Kidney epithelial cell (primary cell): ENCODE data around the gene RGP1. TPM values are rescaled to one million over a fixed set of nuclear protein-coding genes. Genes with fewer than 3 reads are reported as not detected.

Experiments used
- DNase-seq: peaks from one replicate; pipeline ENCODE4 v3.0.0-alpha.2; 2010; ENCODE audit warnings: low read depth
- H3K27me3 ChIP-seq: 2 replicates; pipeline ENCODE4 v1.6.0; 2011; ENCODE audit warnings: low read length; ENCODE audit not compliant: control insufficient read depth, insufficient read depth
- H3K36me3 ChIP-seq: 2 replicates; pipeline ENCODE4 v1.5.1; 2011; ENCODE audit warnings: low read length; ENCODE audit not compliant: control insufficient read depth, insufficient read depth
- H3K4me3 ChIP-seq: 2 replicates; pipeline ENCODE4 v1.5.1; 2011; ENCODE audit warnings: low read depth, mild to moderate bottlenecking, control low read depth, low read length
- CTCF ChIP-seq: IDR thresholded peaks from 2 replicates; pipeline ENCODE4 v1.5.1; 2011; ENCODE audit warnings: mild to moderate bottlenecking, moderate library complexity, low read length, control low read depth, inconsistent platforms; ENCODE audit not compliant: insufficient read depth, poor library complexity, severe bottlenecking
- total RNA-seq: library from RNA; depleted of rRNA; stranded (reverse); fragments of >200 nt; gene quantifications from 2 replicates; pipeline ENCODE4 v1.2.3, GENCODE V29; 2015

The RGP1 gene
- total RNA-seq, 1 donor from 2014 or later = 21.5 TPM

GRCh38 chr9:35797311-35798109 is 48.4 kb downstream of the RGP1 start:
- DNase-seq = no peak
- Histone ChIP-seq H3K36me3 (no peaks in the 10 kb centered on the region), H3K4me3 (no peak overlapping the region), H3K27me3 (no peaks in the 10 kb centered on the region)
- TF ChIP-seq CTCF = no peak

GRCh38 chr9:35798658-35799374 is 49.7 kb downstream of the RGP1 start:
- no peak for TF ChIP-seq CTCF
- peak; percentile 88 for DNase-seq
- no peaks in the 10 kb centered on the region for H3K36me3 ChIP-seq

GRCh38 chr9:35800530-35800929 is 51.4 kb downstream of the RGP1 start:
- Histone ChIP-seq H3K36me3 (no peaks in the 10 kb centered on the region), H3K4me3 (no peak overlapping the region), H3K27me3 (no peaks in the 10 kb centered on the region)
- no peak for DNase-seq
- TF ChIP-seq CTCF = no peak

More at GRCh38 chr9:35798658-35799374, 49.7 kb downstream of the RGP1 start:
- H3K27me3 ChIP-seq = no peaks in the 10 kb centered on the region
- H3K4me3 ChIP-seq = no peak overlapping the region

- Histone ChIP-seq H3K4me3 (no peak overlapping the region), H3K36me3 (no peaks in the 10 kb centered on the region), H3K27me3 (no peaks in the 10 kb centered on the region)
- no peak for TF ChIP-seq CTCF
- no peak for DNase-seq
Measured at GRCh38 chr9:35801328-35802128, 52.4 kb downstream of the RGP1 start.

GRCh38 chr9:35806101-35806500 is 57.0 kb downstream of the RGP1 start:
- no peaks in the 10 kb centered on the region for H3K36me3 ChIP-seq
- TF ChIP-seq CTCF = no peak
- H3K4me3 ChIP-seq = no peak overlapping the region
- DNase-seq = no peak
- no peaks in the 10 kb centered on the region for H3K27me3 ChIP-seq

Other genes with a start within 250 kb of the RGP1 start
- gene TESK1, start 144.0 kb upstream of the RGP1 start, total RNA-seq = 24.5 and 26.9 TPM in 2 replicates
- 1.7 and 2.7 TPM in 2 replicates for gene CD72, start 130.9 kb upstream of the RGP1 start, total RNA-seq
- gene SIT1, start 98.4 kb upstream of the RGP1 start, total RNA-seq = not detected in 2 replicates
- 1,522 and 7,636 TPM in 2 replicates for gene RMRP, start 91.3 kb upstream of the RGP1 start, total RNA-seq
- 14.0 and 21.1 TPM in 2 replicates for gene CCDC107, start 91.0 kb upstream of the RGP1 start, total RNA-seq
- 0.62 and 1.2 TPM in 2 replicates for gene ARHGEF39, start 84.1 kb upstream of the RGP1 start, total RNA-seq
- gene CA9, start 75.4 kb upstream of the RGP1 start, total RNA-seq = 0.04 and 0.27 TPM in 2 replicates
- gene TPM2, start 59.4 kb upstream of the RGP1 start, total RNA-seq = 68.9 and 77.1 TPM in 2 replicates
- 245 and 268 TPM in 2 replicates for gene TLN1, start 17.1 kb upstream of the RGP1 start, total RNA-seq
- 73.9 and 87.5 TPM in 2 replicates for gene CREB3, start 16.6 kb upstream of the RGP1 start, total RNA-seq
- 53.7 and 57.0 TPM in 2 replicates for gene GBA2, start 59 bp upstream of the RGP1 start, total RNA-seq
- gene MSMP, start 5.0 kb downstream of the RGP1 start, total RNA-seq = not detected in 2 replicates
- 35.9 and 39.8 TPM in 2 replicates for gene NPR2, start 42.3 kb downstream of the RGP1 start, total RNA-seq
- gene SPAG8, start 63.0 kb downstream of the RGP1 start, total RNA-seq = not detected in 2 replicates
- gene HINT2, start 65.8 kb downstream of the RGP1 start, total RNA-seq = 46.1 and 54.9 TPM in 2 replicates
- gene FAM221B, start 79.4 kb downstream of the RGP1 start, total RNA-seq = not detected in 2 replicates
- gene TMEM8B, start 79.9 kb downstream of the RGP1 start, total RNA-seq = 5.9 and 11.5 TPM in 2 replicates
- not detected in 2 replicates for gene OR13J1, start 121.1 kb downstream of the RGP1 start, total RNA-seq
- 0.58 TPM in 1 of 2 replicates, not detected in the other for gene HRCT1, start 156.9 kb downstream of the RGP1 start, total RNA-seq
- not detected in 2 replicates for gene SPAAR, start 160.2 kb downstream of the RGP1 start, total RNA-seq
- gene OR2S2, start 208.9 kb downstream of the RGP1 start, total RNA-seq = not detected in 2 replicates